IMR-90 (cell line): ENCODE data around the gene TTC21B. TPM values are rescaled to one million over a fixed set of nuclear protein-coding genes. Genes with fewer than 3 reads are reported as not detected.

ENCODE experiments used
- ATAC-seq: fragments of 200-7000 bp; cut with Tn5 transposase; 2 replicates; pipeline ENCODE4 v1.9.1; 2020; ENCODE audit warnings: low read depth, mild to moderate bottlenecking, moderate library complexity
- BruUV-seq: library from RNA; stranded (reverse); fragments of 400-500 nt; replicated peaks from 2 replicates; lab custom pipeline; 2021; lab: Mats Ljungman, UMichigan
- CTCF ChIA-PET: fragments of 300-600 bp; formaldehyde crosslinking; extraction: SDS; loops from one replicate; lab custom pipeline; 2021; ENCODE audit warnings: antibody characterized with exemption; lab: Yijun Ruan, JAX
- POLR2A ChIA-PET: fragments of 300-600 bp; sonication (Branson Sonifier 250); formaldehyde crosslinking; loops from one replicate; lab custom pipeline; 2022; ENCODE audit warnings: antibody characterized with exemption; ENCODE audit not compliant: unreplicated experiment; lab: Charles Lee
- DNase-seq: peaks from one replicate; pipeline ENCODE4 v3.0.0; 2013
- H2AFZ ChIP-seq: replicated peaks from 2 replicates; pipeline ENCODE3; 2013; ENCODE audit warnings: low read length, mild to moderate bottlenecking; ENCODE audit not compliant: poor library complexity
- H2AK5ac ChIP-seq: 2 replicates; pipeline ENCODE4 v1.6.1; 2013; ENCODE audit warnings: low read depth, low read length, inconsistent platforms
- H2AK9ac ChIP-seq: replicated peaks from 2 replicates; pipeline ENCODE3; 2013; ENCODE audit warnings: mild to moderate bottlenecking, low read depth, low read length, moderate library complexity; ENCODE audit not compliant: poor library complexity
- H2BK120ac ChIP-seq: 2 replicates; pipeline ENCODE4 v1.6.1; 2013; ENCODE audit warnings: low read depth, low read length, inconsistent platforms
- H2BK15ac ChIP-seq: 3 replicates; pipeline ENCODE4 v1.6.1; 2013; ENCODE audit warnings: low read depth, low read length, inconsistent platforms
- H2BK20ac ChIP-seq: 2 replicates; pipeline ENCODE4 v1.6.1; 2013; ENCODE audit warnings: low read depth, mild to moderate bottlenecking, inconsistent platforms, low read length, moderate library complexity
- H2BK5ac ChIP-seq: 2 replicates; pipeline ENCODE4 v1.6.1; 2013; ENCODE audit warnings: mild to moderate bottlenecking, low read depth, low read length, inconsistent platforms; ENCODE audit not compliant: poor library complexity, severe bottlenecking
- H3K14ac ChIP-seq: replicated peaks from 2 replicates; pipeline ENCODE4 v1.6.1; 2013; ENCODE audit warnings: low read depth, low read length, inconsistent platforms
- H3K18ac ChIP-seq: 2 replicates; pipeline ENCODE4 v1.6.1; 2013; ENCODE audit warnings: low read depth, low read length, control low read depth
- H3K23ac ChIP-seq: 2 replicates; pipeline ENCODE4 v1.6.1; 2013; ENCODE audit warnings: low read depth, low read length, inconsistent platforms
- H3K27ac ChIP-seq: 2 replicates; pipeline ENCODE4 v1.5.1; 2013; ENCODE audit warnings: mild to moderate bottlenecking, control low read depth, low read length; ENCODE audit not compliant: insufficient read depth
- H3K27me3 ChIP-seq: 2 replicates; pipeline ENCODE4 v1.6.1; 2013; ENCODE audit warnings: low read length; ENCODE audit not compliant: control insufficient read depth, insufficient read depth
- H3K36me3 ChIP-seq: 2 replicates; pipeline ENCODE4 v1.6.1; 2013; ENCODE audit warnings: low read length, mixed read lengths; ENCODE audit not compliant: control insufficient read depth, insufficient read depth
- H3K4ac ChIP-seq: 2 replicates; pipeline ENCODE4 v1.6.1; 2013; ENCODE audit warnings: low read depth, low read length, inconsistent platforms
- H3K4me1 ChIP-seq: 2 replicates; pipeline ENCODE4 v1.6.1; 2013; ENCODE audit warnings: low read length, mixed read lengths; ENCODE audit not compliant: control insufficient read depth, insufficient read depth
- H3K4me2 ChIP-seq: 2 replicates; pipeline ENCODE4 v1.6.1; 2013; ENCODE audit warnings: low read depth, mild to moderate bottlenecking, control low read depth, low read length, moderate library complexity
- H3K4me3 ChIP-seq: 2 replicates; pipeline ENCODE4 v1.5.1; 2013; ENCODE audit warnings: low read depth, mild to moderate bottlenecking, control low read depth, low read length, moderate library complexity; ENCODE audit not compliant: insufficient read depth
- H3K56ac ChIP-seq: 2 replicates; pipeline ENCODE4 v1.6.1; 2013; ENCODE audit warnings: low read length, inconsistent platforms; ENCODE audit not compliant: insufficient read depth; ENCODE audit errors: extremely low read depth
- H3K79me1 ChIP-seq, 2 experiments: 2 replicates each; pipeline ENCODE4 v1.6.1; 2013; ENCODE audit warnings: low read length in 2 of 2, inconsistent platforms in 1 of 2, low read depth in 1 of 2
- H3K9ac ChIP-seq: 2 replicates; pipeline ENCODE4 v1.6.1; 2013; ENCODE audit warnings: low read depth, low read length, control low read depth
- H3K9me1 ChIP-seq: 2 replicates; pipeline ENCODE4 v1.6.1; 2013; ENCODE audit warnings: low read length, inconsistent platforms; ENCODE audit not compliant: insufficient read depth
- H3K9me3 ChIP-seq: 2 replicates; pipeline ENCODE4 v1.6.1; 2013; ENCODE audit warnings: low read length; ENCODE audit not compliant: control insufficient read depth, insufficient read depth
- H4K20me1 ChIP-seq: 2 replicates; pipeline ENCODE4 v1.6.1; 2013; ENCODE audit warnings: low read length, inconsistent platforms; ENCODE audit not compliant: insufficient read depth
- H4K5ac ChIP-seq: 2 replicates; pipeline ENCODE4 v1.6.1; 2013; ENCODE audit warnings: mild to moderate bottlenecking, low read depth, low read length, control low read depth
- H4K8ac ChIP-seq, 2 experiments: 2 replicates each; pipeline ENCODE4 v1.6.1; 2013; ENCODE audit warnings: low read depth in 2 of 2, low read length in 2 of 2, control low read depth in 1 of 2, inconsistent platforms in 1 of 2
- H4K91ac ChIP-seq: 2 replicates; pipeline ENCODE4 v1.6.1; 2013; ENCODE audit warnings: low read depth, low read length, inconsistent platforms; ENCODE audit not compliant: insufficient read depth
- MAZ ChIP-seq: IDR thresholded peaks from 2 replicates; pipeline ENCODE4 v1.6.1; 2012; ENCODE audit warnings: low read depth, mild to moderate bottlenecking, low read length, improper control_type of control experiment, moderate library complexity, borderline replicate concordance
- MXI1 ChIP-seq: IDR thresholded peaks from 2 replicates; pipeline ENCODE4 v1.6.1; 2012; ENCODE audit warnings: low read depth, mild to moderate bottlenecking, low read length, moderate library complexity, borderline replicate concordance
- NFE2L2 ChIP-seq: fragments of 150-350 bp; IDR thresholded peaks from 2 replicates; pipeline ENCODE4 v1.6.1; 2016; ENCODE audit warnings: low read depth, mild to moderate bottlenecking, low read length
- WGBS, 2 experiments: methylation state at CpG; one replicate each; pipeline versions ENCODE4 v1.1.5 to v1.1.7; 2013; ENCODE audit warnings: missing lambda C conversion rate in 2 of 2; ENCODE audit not compliant: insufficient read length in 1 of 2; ENCODE audit errors: extremely low coverage in 2 of 2; 5-methylcytosine and 5-hydroxymethylcytosine counted together
- dilution Hi-C: fragments of 300-500 bp; cut with HindIII; formaldehyde crosslinking; loops from one replicate; pipeline ENCODE4 v1.14.3; 2018; ENCODE audit warnings: low sequenced_read_pairs; ENCODE audit not compliant: unreplicated experiment
- in situ Hi-C: fragments of 300-500 bp; cut with MboI; formaldehyde crosslinking; loops from 3 replicates; pipeline ENCODE4 v1.14.3; 2019; ENCODE audit warnings: low sequenced_read_pairs, inconsistent platforms, mixed read lengths
- intact Hi-C: fragments of 100-400 bp; cut with micrococcal nuclease; formaldehyde crosslinking; loops from 2 replicates; pipeline ENCODE4 v1.10.0; 2022
- polyA plus RNA-seq, 3 experiments: library from polyadenylated mRNA; depleted of rRNA; stranded (reverse); fragments of >200 nt; gene quantifications; 2 replicates each; pipeline ENCODE4 v1.2.3, GENCODE V29; 2012; ENCODE audit warnings: low replicate concordance in 1 of 3
- total RNA-seq: library from RNA; depleted of rRNA; stranded (reverse); fragments of >200 nt; gene quantifications from 2 replicates; pipeline ENCODE4 v1.2.3, GENCODE V29; 2012
- TF ChIP-seq, protein P1 (sequence below): fragments of 150-350 bp; IDR thresholded peaks from 2 replicates; pipeline ENCODE4 v1.6.1; 2016; ENCODE audit warnings: low read depth, mild to moderate bottlenecking, low read length, moderate library complexity, borderline replicate concordance
- TF ChIP-seq, protein P2 (sequence below): conservative IDR thresholded peaks from 2 replicates; pipeline ENCODE4 v1.5.1; 2012; ENCODE audit warnings: mild to moderate bottlenecking, low read depth, low read length, improper control_type of control experiment

The TTC21B gene
- total and polyA plus RNA-seq, 2 of the 4 experiments (the other 2 are of a cell fraction): 8.0 to 17.2 TPM

DNA sequence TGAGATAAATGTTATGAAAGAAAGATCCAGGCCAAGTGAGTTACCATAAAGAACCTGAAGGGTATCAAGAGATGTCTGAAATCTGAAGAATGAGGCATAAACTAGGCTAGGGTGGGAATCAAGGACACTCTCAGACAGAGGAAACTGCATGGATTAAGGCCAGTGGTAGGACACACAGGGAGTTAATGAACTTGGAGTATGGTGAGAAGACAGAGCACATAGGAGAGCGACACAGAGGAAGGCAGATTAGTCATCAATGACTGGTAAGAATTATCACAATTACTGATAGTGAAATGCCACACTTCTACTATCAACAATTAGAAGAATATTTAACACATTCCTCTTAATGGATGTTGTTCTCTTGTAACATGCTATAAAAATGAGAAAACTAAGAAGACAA lies 76.9 kb downstream of the TTC21B start:
- Histone ChIP-seq H4K20me1 (no peaks in the 10 kb centered on the region), H2BK20ac (no peak overlapping the region), H3K4me3 (no peak overlapping the region), H3K27me3 (no peaks in the 10 kb centered on the region), H2BK120ac (no peak overlapping the region), H4K91ac (no peak overlapping the region), H3K4me1 (no peaks in the 10 kb centered on the region; the same call in 1 of the 2 replicates), H3K9me3 (no peaks in the 10 kb centered on the region), H3K36me3 (no peaks in the 10 kb centered on the region; the same call in 1 of the 2 replicates), H3K4me2 (no peak overlapping the region), H2BK15ac (no peak overlapping the region), H3K79me1 (no peaks in the 10 kb centered on the region), H2AK9ac (no peak overlapping the region), H2AFZ (no peak overlapping the region), H3K56ac (no peak overlapping the region), H3K4ac (no peak overlapping the region), H3K9me1 (no peaks in the 10 kb centered on the region), H3K18ac (no peak overlapping the region), H2AK5ac (no peak overlapping the region), H4K8ac (0 out of 4 replicates have a peak overlapping the region, but pooled peaks of 1 of the 2 experiments have one; percentile 32), H3K9ac (no peak overlapping the region), H4K5ac (no peak overlapping the region), H2BK5ac (no peak overlapping the region), H3K14ac (no peak overlapping the region), H3K27ac (no peak overlapping the region), H3K23ac (no peak overlapping the region)
- dilution Hi-C loops (no loop called here), in situ Hi-C loops (loop anchor here (5.0 kb wide), 1 partner anchor 474 kb away; no protein-coding TSS in a partner anchor), intact Hi-C loops (loop anchor here (10.0 kb wide), 3 partner anchors 312 to 882 kb away; partner anchors contain the start of gene SCN2A)
- no peak for DNase-seq
- TF ChIP-seq, protein P1, sequence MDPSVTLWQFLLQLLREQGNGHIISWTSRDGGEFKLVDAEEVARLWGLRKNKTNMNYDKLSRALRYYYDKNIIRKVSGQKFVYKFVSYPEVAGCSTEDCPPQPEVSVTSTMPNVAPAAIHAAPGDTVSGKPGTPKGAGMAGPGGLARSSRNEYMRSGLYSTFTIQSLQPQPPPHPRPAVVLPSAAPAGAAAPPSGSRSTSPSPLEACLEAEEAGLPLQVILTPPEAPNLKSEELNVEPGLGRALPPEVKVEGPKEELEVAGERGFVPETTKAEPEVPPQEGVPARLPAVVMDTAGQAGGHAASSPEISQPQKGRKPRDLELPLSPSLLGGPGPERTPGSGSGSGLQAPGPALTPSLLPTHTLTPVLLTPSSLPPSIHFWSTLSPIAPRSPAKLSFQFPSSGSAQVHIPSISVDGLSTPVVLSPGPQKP: no peak
- no peak for TF ChIP-seq NFE2L2
- TF ChIP-seq, protein P2, sequence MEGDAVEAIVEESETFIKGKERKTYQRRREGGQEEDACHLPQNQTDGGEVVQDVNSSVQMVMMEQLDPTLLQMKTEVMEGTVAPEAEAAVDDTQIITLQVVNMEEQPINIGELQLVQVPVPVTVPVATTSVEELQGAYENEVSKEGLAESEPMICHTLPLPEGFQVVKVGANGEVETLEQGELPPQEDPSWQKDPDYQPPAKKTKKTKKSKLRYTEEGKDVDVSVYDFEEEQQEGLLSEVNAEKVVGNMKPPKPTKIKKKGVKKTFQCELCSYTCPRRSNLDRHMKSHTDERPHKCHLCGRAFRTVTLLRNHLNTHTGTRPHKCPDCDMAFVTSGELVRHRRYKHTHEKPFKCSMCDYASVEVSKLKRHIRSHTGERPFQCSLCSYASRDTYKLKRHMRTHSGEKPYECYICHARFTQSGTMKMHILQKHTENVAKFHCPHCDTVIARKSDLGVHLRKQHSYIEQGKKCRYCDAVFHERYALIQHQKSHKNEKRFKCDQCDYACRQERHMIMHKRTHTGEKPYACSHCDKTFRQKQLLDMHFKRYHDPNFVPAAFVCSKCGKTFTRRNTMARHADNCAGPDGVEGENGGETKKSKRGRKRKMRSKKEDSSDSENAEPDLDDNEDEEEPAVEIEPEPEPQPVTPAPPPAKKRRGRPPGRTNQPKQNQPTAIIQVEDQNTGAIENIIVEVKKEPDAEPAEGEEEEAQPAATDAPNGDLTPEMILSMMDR: no peak
- no peak for TF ChIP-seq MAZ
- no peak for TF ChIP-seq MXI1
- ChIA-PET POLR2A (no interaction called here), CTCF (no interaction called here)
- no TSS peak for BruUV-seq
- WGBS, 2 experiments: no CpG with 5 or more reads among the region's 1 CpG
- ATAC-seq: 0 out of 2 replicates have a peak, but pooled peaks have one; percentile 38
